Loucy (cell line): ENCODE measurements around the gene KRTAP4-7.
"Not testable (repeated sequence)": the region's sequence is repeated elsewhere in the genome, so short reads cannot be mapped to it uniquely, and the experiment has no call there.

Source experiments
- H2AFZ ChIP-seq: fragments of 200-600 bp; sonication (generic); 2 replicates; pipeline ENCODE4 v1.6.0; 2016; ENCODE audit warnings: antibody characterized with exemption, mild to moderate bottlenecking, low read length, moderate library complexity
- H3F3A ChIP-seq: fragments of 200-600 bp; 2 replicates; pipeline ENCODE4 v1.6.0; 2016; ENCODE audit warnings: antibody characterized with exemption, low read depth, mild to moderate bottlenecking
- H3K27me3 ChIP-seq: fragments of 200-600 bp; sonication (generic); 2 replicates; pipeline ENCODE4 v1.6.1; 2014; ENCODE audit warnings: low read length, mild to moderate bottlenecking; ENCODE audit not compliant: insufficient read depth, poor library complexity, severe bottlenecking
- H3K36me3 ChIP-seq: fragments of 200-600 bp; sonication (generic); 2 replicates; pipeline ENCODE4 v1.6.1; 2016; ENCODE audit warnings: low read length; ENCODE audit not compliant: insufficient read depth
- H3K4me1 ChIP-seq: fragments of 200-600 bp; sonication (generic); 2 replicates; pipeline ENCODE4 v1.5.1; 2014; ENCODE audit warnings: low read length, mild to moderate bottlenecking; ENCODE audit not compliant: insufficient read depth, poor library complexity, severe bottlenecking
- H3K4me2 ChIP-seq: fragments of 200-600 bp; sonication (generic); 2 replicates; pipeline ENCODE4 v1.6.0; 2014; ENCODE audit warnings: antibody characterized with exemption, low read length, low read depth, mild to moderate bottlenecking; ENCODE audit not compliant: poor library complexity, severe bottlenecking
- H3K4me3 ChIP-seq: fragments of 200-600 bp; sonication (generic); 2 replicates; pipeline ENCODE4 v1.5.1; 2014; ENCODE audit warnings: low read length, mild to moderate bottlenecking, mixed read lengths; ENCODE audit not compliant: poor library complexity, severe bottlenecking
- H3K79me2 ChIP-seq: fragments of 200-600 bp; sonication (generic); 2 replicates; pipeline ENCODE4 v1.6.1; 2014; ENCODE audit warnings: low read length; ENCODE audit not compliant: insufficient read depth
- H3K9ac ChIP-seq: fragments of 200-600 bp; sonication (generic); 2 replicates; pipeline ENCODE4 v1.6.0; 2014; ENCODE audit warnings: mild to moderate bottlenecking, low read depth, low read length, moderate library complexity; ENCODE audit not compliant: poor library complexity, severe bottlenecking
- H3K9me2 ChIP-seq: fragments of 200-600 bp; sonication (generic); replicated peaks from 2 replicates; pipeline ENCODE4 v1.6.1; 2016; ENCODE audit warnings: low read depth, low read length, mixed read lengths
- H3K9me3 ChIP-seq: fragments of 200-600 bp; sonication (generic); 2 replicates; pipeline ENCODE4 v1.6.1; 2014; ENCODE audit warnings: mild to moderate bottlenecking, antibody characterized with exemption, low read length, low read depth; ENCODE audit not compliant: insufficient read depth
- H4K20me1 ChIP-seq: fragments of 200-600 bp; sonication (generic); 2 replicates; pipeline ENCODE4 v1.6.0; 2014; ENCODE audit warnings: antibody characterized with exemption, low read length, mild to moderate bottlenecking; ENCODE audit not compliant: insufficient read depth, poor library complexity, severe bottlenecking
- EZH2phosphoT487 ChIP-seq: fragments of 200-600 bp; IDR thresholded peaks from 2 replicates; pipeline ENCODE4 v1.6.1; 2018; ENCODE audit warnings: antibody characterized with exemption, mild to moderate bottlenecking, moderate library complexity, borderline replicate concordance
- TF ChIP-seq, protein P1 (sequence below): fragments of 200-600 bp; sonication (generic); conservative IDR thresholded peaks from 2 replicates; pipeline ENCODE4 v1.5.1; 2014; ENCODE audit warnings: mild to moderate bottlenecking, antibody characterized with exemption, low read length

The KRTAP4-7 gene

GRCh38 chr17:41061964-41062363 is 22.0 kb upstream of the KRTAP4-7 start:
- Histone ChIP-seq H3K4me3 (no peak overlapping the region), H3K9me2 (no peaks in the 10 kb centered on the region), H3K79me2 (no peaks in the 10 kb centered on the region), H3K27me3 (no peaks in the 10 kb centered on the region), H2AFZ (no peak overlapping the region), H3K4me2 (no peak overlapping the region), H3F3A (no peaks in the 10 kb centered on the region), H3K4me1 (no peaks in the 10 kb centered on the region), H3K9ac (no peak overlapping the region), H4K20me1 (no peaks in the 10 kb centered on the region), H3K36me3 (no peaks in the 10 kb centered on the region), H3K9me3 (no peaks in the 10 kb centered on the region)
- no peak for TF ChIP-seq EZH2phosphoT487
- TF ChIP-seq, protein P1, sequence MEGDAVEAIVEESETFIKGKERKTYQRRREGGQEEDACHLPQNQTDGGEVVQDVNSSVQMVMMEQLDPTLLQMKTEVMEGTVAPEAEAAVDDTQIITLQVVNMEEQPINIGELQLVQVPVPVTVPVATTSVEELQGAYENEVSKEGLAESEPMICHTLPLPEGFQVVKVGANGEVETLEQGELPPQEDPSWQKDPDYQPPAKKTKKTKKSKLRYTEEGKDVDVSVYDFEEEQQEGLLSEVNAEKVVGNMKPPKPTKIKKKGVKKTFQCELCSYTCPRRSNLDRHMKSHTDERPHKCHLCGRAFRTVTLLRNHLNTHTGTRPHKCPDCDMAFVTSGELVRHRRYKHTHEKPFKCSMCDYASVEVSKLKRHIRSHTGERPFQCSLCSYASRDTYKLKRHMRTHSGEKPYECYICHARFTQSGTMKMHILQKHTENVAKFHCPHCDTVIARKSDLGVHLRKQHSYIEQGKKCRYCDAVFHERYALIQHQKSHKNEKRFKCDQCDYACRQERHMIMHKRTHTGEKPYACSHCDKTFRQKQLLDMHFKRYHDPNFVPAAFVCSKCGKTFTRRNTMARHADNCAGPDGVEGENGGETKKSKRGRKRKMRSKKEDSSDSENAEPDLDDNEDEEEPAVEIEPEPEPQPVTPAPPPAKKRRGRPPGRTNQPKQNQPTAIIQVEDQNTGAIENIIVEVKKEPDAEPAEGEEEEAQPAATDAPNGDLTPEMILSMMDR: no peak

DNA sequence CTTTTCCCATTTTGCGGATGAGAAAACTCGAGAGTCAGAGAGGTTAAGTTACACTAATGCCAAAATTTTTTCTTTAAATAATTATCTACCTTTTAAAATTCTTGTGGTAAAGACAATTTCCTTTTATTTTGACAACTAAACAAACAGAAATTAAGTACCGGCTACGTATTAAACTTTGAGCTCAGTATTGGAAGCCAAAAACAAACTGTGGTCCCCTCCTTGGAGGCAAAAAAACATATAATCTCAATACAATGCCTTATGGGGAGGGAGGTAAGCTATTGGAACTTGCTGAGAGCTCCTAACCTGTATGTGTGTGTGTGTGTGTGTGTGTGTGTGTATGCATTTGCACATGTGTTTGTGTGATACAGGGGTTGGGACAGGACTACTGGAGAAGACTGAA is 20.5 kb upstream of the KRTAP4-7 start:
- Histone ChIP-seq H3K9ac (no peak overlapping the region), H3K27me3 (no peaks in the 10 kb centered on the region), H4K20me1 (no peaks in the 10 kb centered on the region), H2AFZ (no peak overlapping the region), H3K79me2 (no peaks in the 10 kb centered on the region), H3K4me3 (no peak overlapping the region), H3K9me2 (no peaks in the 10 kb centered on the region), H3K4me1 (no peaks in the 10 kb centered on the region), H3K4me2 (no peak overlapping the region), H3F3A (no peaks in the 10 kb centered on the region), H3K36me3 (no peaks in the 10 kb centered on the region), H3K9me3 (no peaks in the 10 kb centered on the region)
- TF ChIP-seq EZH2phosphoT487: no peak
- TF ChIP-seq, protein P1: no peak

GRCh38 chr17:41064301-41064700 is 19.6 kb upstream of the KRTAP4-7 start:
- no peaks in the 10 kb centered on the region for H3F3A ChIP-seq
- H3K27me3 ChIP-seq: no peaks in the 10 kb centered on the region
- no peak for TF ChIP-seq EZH2phosphoT487
- TF ChIP-seq, protein P1: no peak

GRCh38 chr17:41065016-41065689 is 18.8 kb upstream of the KRTAP4-7 start:
- not testable (repeated sequence) for H3K9ac ChIP-seq, H3K79me2 ChIP-seq, H3K4me3 ChIP-seq, H3K9me2 ChIP-seq, H3K4me1 ChIP-seq, H3K36me3 ChIP-seq, H3K9me3 ChIP-seq, H3K27me3 ChIP-seq, H2AFZ ChIP-seq, H3F3A ChIP-seq, H4K20me1 ChIP-seq, H3K4me2 ChIP-seq

More at GRCh38 chr17:41064301-41064700, 19.6 kb upstream of the KRTAP4-7 start:
- Histone ChIP-seq H3K9me2 (no peaks in the 10 kb centered on the region), H4K20me1 (no peaks in the 10 kb centered on the region), H3K4me3 (no peak overlapping the region), H2AFZ (no peak overlapping the region), H3K36me3 (no peaks in the 10 kb centered on the region), H3K9ac (no peak overlapping the region), H3K9me3 (no peaks in the 10 kb centered on the region), H3K4me2 (no peak overlapping the region), H3K4me1 (peaks cover 4% of the 10 kb centered on the region), H3K79me2 (no peaks in the 10 kb centered on the region)
